NCI-H2107 (cell line): ENCODE results near the gene TBRG4.

ENCODE experiments used
- DNase-seq: peaks from one replicate; lab custom pipeline; 2025; lab: John Stamatoyannopoulos, UW

Gene TBRG4

DNA sequence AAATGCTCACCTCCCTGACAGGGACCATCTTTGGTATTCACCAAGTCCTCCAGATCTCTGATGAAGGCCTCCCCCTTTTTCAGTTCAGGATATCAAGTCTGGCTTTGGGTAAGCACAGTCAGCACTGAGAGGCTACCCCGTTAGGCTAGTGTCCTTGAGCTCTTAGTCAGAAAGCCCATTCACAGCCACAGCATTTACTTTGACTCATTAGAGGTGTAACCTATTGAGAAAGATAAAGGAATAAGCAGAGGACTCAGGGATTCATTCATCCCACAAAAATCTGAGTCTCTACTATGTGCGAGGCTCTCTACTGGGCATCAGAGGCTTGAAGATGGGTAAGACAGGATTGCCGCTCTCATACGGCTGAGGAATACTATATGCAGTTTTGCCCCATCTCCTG lies 32.1 kb upstream of the TBRG4 start:
- no peak for DNase-seq

DNA sequence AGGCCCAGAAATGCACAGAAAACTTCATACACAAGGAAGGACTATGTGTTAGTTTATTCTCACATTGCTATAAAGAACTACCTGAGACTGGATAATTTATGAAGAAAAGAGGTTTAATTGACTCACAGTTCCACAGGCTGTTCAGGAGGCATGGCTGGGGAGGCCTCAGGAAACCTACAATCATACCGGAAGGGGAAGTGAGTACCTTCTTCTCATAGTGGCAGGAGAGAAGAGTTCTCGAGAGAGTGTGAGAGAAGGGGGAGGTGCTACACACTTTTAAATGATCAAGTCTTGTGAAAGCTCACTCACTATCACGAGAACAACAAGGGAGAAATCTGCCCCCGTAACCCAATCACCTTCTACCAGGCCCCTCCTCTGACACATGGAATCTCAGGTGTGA lies 29.3 kb upstream of the TBRG4 start:
- no peak for DNase-seq

GRCh38 chr7:45138433-45139267 lies 27.2 kb upstream of the TBRG4 start:
- DNase-seq, result no peak

- peak; percentile 42 for DNase-seq
Measured at GRCh38 chr7:45136106-45137060, 24.9 kb upstream of the TBRG4 start.

DNA sequence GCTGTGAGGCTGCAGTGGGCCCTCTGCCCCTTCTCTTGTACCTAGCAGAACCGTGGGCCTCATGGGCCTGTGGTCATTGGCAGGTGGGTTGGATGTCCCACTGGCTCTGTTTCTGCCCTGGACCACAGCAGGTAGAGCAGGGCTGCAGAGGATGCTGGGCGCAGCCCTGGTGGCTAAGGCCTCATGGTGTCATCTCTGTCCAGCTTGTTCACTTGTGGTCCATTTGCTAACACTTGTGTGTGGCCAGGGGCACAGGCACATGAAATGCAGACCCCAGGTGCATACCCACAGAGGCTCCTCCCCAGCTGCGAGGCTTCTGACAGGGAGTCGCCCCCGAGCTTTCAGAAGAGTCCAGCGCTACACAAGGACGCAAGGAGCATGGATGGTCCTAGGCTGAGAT lies 22.4 kb upstream of the TBRG4 start:
- DNase-seq, result no peak

DNA sequence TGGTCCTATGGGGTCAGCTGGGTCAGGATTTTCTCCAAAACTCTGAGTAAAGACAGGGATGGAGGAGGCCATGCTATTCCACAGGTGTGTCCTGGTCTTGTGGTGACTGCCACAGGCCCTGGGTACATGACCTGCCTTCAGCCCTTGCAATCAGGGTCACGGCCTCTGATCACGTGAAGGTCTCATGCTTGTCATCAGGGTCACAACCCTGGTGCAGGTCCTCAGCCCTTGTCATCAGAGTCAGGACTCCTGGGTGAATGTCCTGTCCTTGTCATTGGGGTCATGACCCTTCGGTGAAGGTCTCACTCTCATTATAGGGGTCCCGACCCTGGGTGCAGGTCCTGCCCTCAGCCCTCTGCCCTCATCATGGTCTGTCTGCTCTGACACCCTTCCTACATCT lies 21.9 kb upstream of the TBRG4 start:
- no peak for DNase-seq

DNA sequence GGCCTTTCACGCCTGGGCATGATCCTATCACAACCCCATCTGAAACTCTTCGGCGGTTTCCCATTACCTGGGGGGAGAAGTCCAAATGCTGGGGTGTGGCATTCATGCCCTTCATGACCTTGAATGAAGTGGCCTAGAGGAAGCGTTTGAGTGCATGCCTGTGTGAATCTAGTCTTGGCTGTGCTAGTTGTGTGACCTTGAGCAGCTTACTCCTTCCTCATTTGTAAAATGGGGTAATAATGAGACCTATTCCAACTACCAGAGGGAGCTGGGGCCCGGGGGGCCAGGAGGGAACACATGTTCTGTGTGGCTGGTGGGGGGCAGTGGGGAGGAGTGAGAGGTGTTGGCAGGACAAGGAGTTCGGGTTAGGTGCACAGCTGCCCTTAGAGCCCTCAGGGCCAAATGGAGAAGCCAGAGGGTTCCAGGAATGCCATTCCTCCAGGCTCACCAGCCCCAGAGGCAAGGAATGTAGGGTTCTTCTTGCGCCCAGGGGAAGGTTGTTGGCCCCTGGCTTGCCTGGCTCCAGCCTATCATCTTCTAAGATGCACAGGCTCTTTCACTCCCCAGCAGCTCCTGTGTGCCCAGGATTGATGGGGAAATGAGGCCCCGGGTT lies 21.3 kb upstream of the TBRG4 start:
- DNase-seq, result no peak

DNA sequence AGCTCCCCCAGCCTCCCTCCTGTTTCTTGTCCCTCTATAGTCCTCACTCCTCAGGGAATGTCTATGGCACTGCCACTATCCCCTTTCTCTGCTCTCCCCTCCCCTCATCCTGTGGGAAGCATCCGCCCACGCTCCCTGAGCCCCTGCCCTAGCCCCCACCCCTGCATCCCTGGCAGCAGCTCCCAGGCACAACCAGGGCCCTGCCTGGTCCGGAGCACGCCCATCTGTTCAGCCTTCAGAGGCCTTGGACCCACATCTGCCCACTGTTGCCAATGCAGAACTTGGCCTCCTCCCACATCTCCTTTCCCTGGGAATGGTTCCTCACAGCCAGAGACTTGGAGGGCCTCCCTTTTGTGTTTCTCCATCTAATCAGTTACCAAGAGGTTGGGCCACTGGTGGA lies 20.4 kb upstream of the TBRG4 start:
- DNase-seq, result no peak

GRCh38 chr7:45130910-45131309 lies 19.4 kb upstream of the TBRG4 start:
- no peak for DNase-seq

GRCh38 chr7:45129906-45130305 lies 18.4 kb upstream of the TBRG4 start:
- no peak for DNase-seq

GRCh38 chr7:45129181-45129800 lies 17.8 kb upstream of the TBRG4 start:
- no peak for DNase-seq

DNA sequence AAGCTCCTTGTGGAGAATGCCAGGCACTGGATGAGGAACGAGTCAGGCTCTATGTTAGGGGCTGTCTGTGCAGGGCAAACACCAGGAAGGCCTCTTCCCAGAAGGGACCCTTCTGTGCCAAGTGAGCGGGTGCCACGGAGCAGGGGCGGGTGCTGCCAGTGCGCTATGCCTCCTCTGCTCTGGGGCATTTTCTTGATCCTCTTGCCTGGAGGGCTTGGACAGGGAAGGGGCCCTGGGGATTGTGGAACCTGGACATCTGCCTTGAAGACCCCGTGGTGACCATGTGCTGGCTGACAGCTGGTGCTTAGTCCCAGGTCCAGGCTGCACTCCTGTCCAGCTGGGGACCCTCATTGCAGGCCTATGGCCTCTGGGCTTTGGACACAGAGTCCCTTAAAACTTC lies 15.4 kb upstream of the TBRG4 start:
- no peak for DNase-seq

- no peak for DNase-seq
Measured at GRCh38 chr7:45126201-45126600, 14.7 kb upstream of the TBRG4 start.

- no peak for DNase-seq
Measured at GRCh38 chr7:45125193-45125904, 13.9 kb upstream of the TBRG4 start.

DNA sequence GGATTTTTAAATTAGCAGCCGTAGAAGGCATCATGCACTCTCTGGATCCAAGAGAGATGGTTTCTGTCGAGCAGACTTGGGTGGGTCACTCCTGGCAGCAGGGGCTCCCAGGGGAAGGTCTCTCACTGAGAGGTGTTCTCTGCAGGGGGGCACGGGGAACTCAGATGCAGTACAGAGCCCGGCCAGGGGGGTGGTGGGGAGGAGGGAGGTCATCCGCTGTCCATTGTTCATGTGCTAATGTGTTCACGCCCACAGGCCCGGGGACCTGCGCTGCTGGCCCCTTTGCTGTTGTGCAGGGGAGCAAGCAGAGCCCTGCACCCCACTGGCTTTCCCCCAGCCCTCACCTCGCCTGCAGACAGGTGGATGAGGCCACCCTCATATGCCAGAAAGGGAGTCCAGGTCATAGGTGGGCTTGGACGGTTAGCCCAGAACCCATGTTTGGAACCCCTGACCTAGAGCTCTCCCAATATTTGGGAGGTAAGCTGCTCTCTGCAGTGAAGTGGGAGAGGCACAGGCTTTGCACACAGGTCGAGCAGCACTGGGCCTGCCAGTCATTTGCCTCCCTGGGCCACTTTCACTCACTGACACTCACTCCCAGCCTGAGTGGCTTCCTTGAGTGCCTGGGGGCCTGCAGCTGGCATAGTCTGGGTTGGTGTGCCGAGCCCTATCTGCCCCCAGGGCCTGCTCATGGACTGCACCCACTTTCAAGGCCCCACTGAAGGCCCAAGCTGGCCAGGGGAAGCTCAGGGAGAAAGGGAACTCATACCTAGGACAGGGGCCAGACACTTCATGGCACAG lies 12.6 kb upstream of the TBRG4 start:
- no peak for DNase-seq

- DNase-seq, result no peak
Measured at GRCh38 chr7:45122975-45123860, 11.7 kb upstream of the TBRG4 start.

- DNase-seq, result no peak
Measured at GRCh38 chr7:45119550-45119949, 8.1 kb upstream of the TBRG4 start.

- no peak for DNase-seq
Measured at GRCh38 chr7:45118889-45119331, 7.4 kb upstream of the TBRG4 start.

- no peak for DNase-seq
Measured at GRCh38 chr7:45118292-45118691, 6.8 kb upstream of the TBRG4 start.

GRCh38 chr7:45117582-45117981 lies 6.1 kb upstream of the TBRG4 start:
- DNase-seq, result no peak
